ENCODE measurements around the gene ERC2.

ERC2 gene

GRCh38 chr3:55500555-55501330, 967.5 kb downstream of the ERC2 start:
- DNase-seq, result no peak

DNA sequence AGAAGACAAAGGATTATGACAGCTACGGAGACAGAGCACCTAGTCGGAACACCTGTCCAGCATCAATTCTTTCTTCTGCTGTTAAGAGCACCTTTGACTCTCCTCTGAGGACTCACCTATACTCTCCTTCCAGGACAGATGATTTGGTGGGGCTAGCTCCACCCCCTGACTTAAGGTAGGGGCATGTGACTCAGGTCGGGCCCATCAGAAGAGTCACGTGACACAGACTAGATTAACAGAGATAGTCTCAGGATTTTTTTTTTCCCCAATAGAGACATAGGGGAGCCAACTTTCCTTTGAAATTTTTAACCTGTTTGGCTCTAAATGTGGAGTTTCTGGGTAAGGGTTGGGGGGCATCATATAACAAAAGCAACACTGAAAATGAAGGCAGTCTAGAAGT, 969.7 kb downstream of the ERC2 start:
- DNase-seq, result no peak

DNA sequence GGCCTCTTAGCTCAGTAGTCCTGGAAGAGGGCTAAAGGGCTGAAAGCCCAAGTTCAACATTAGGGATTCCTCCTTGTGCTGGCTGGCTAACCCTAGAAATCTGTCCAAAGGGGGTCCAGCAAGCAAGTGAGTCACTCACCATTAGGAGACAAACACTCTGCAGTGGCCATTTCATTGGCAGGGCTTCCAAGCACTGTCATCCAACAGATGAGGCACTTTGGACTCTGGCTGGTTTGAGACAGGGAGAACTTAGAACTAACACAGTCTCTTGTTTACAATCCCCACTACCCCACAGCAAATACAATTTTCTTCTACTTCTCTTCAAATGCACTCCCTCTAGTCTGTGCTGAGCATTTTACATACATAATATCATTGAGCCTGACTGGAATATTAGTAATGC, 971.0 kb downstream of the ERC2 start:
- DNase-seq, result peak; percentile 14

DNA sequence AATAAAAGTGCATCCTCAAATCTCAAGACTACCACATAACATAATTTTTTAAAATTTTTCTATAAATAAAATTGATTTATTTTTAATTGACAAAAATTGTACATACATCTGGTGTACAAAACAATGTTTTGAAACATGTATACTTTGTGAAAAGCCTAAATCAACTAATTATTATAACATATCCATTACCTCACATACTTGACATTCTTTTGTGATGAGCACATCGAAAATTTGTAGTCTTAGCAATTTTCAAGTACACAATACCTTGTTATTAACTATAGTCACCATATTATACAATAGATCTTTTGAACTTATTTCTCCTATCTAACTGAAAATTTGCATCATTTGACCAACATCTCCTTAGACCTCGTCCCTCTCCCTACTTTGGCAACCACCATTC, 973.3 kb downstream of the ERC2 start:
- DNase-seq, result no peak

DNA sequence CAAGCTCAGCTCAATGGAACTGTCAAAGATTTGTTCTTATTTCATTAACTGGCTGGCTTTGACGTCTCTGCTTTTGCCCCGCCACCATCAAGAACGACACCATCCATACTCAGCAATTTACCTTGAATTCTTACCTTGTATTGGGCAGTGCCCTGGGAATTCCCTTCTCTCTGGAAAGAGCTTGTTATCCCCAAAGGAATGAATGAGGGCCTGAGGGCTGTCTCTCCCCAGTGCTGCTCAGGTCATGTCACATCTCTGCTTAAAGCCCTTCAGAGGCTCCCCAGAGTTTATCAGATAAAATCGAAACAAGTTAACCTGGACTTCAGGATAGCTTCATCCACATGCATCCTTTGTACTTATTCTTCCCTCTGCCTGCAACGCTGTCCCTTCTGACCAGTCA, 975.3 kb downstream of the ERC2 start:
- DNase-seq, result no peak

DNA sequence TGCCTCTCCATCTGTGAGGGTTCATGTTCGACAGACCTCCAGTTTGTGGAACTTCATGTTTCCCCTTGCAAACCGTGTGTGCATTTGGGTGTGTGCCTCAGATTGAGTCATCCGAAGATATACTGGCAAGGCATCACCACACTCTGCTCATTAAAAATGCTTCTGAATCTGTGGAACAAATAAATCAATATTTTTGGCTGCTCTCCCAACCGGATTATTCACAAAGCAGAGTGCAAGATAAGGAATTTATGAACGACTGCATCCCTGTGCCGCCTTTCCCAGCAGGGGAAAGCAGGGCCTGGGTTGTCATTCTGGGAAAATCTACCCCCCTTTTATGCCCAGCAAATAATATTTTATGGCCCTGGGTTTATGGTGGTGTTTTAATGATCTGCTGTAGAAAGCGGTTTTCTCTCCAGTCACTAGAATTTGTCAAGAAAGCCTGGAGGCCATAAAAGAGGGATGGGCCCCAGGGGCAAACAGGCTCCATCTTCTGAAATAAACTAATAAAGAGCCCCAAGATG, 976.9 kb downstream of the ERC2 start:
- DNase-seq, result peak; percentile 95

- no peak for DNase-seq
Measured at GRCh38 chr3:55490276-55490913, 977.9 kb downstream of the ERC2 start.

GRCh38 chr3:55489798-55490132, 978.5 kb downstream of the ERC2 start:
- DNase-seq, result no peak

DNA sequence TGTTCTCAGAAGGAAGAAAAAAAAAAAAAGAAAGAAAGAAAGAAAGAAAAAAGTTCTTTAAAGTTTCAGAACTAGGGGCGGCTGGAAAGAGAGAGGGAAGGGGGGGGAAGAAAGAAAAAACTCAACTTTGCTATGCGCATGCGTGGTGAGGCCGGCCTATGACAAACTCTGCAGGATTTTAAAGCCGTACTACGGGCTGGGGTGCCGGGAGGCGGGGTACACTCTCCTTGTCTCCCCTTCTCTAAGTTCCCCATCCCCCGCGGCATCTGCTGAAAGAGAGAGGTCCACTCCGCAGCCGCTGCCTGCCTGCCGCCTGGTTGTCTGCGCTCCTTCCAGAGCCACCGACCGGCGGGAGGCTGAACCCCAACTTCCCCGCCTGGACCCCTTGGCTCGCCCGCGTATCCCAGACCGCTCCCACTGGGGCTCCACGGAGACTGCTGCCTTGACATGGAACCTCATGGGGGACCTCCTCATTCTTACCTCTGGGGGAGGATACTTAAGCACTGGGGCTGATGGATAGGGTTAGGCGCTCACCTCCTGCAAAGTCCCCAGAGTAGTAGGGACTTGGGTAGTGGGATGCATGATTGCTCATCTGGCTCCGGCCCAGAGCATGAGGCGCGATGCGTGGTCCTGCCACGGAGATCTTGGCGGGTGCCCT, 979.7 kb downstream of the ERC2 start:
- no peak for DNase-seq

GRCh38 chr3:55487381-55488241, 980.7 kb downstream of the ERC2 start:
- DNase-seq, result no peak

GRCh38 chr3:55486857-55487380, 981.3 kb downstream of the ERC2 start, which contains the start of gene WNT5A:
WNT5A (minus strand) TSS chr3:55487306; CDS start chr3:55486985, 321 bp downstream.
- no peak for DNase-seq

DNA sequence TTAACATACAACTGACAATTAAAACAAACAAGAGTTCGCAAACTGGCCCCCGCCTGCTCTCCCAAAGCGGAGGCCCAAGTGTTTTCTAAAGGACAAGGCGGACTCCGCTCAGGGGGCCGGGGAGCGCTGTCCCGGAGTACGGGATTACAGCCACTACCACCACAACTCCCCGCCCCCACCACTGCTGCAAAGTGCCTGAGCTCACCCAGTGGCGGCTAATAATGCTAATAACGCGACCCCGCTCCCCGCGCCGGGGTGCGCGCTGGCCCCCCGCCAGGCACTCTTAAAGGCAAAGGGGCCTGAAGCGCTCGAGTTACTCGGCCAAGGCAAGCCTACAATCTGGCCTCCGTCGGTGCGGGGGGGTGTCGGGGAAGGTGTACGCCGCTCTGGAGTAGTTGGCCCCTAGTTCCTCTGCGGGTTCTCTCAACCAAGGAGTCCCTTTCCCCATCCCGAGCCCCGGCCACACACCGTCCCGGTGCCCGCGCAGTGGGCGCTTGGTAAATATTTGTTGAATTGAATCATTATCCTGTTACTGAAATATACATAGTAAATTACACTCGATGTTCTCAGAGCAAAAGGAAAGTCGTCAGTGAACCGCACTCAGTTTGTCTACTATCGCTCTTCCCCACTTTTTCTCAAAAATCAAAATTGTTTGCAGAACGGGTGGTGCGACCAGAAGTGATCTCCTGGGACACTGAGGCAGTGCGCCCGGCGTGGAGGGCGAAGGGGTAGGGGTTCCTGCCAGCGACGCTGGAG, 982.0 kb downstream of the ERC2 start:
- DNase-seq, result no peak

DNA sequence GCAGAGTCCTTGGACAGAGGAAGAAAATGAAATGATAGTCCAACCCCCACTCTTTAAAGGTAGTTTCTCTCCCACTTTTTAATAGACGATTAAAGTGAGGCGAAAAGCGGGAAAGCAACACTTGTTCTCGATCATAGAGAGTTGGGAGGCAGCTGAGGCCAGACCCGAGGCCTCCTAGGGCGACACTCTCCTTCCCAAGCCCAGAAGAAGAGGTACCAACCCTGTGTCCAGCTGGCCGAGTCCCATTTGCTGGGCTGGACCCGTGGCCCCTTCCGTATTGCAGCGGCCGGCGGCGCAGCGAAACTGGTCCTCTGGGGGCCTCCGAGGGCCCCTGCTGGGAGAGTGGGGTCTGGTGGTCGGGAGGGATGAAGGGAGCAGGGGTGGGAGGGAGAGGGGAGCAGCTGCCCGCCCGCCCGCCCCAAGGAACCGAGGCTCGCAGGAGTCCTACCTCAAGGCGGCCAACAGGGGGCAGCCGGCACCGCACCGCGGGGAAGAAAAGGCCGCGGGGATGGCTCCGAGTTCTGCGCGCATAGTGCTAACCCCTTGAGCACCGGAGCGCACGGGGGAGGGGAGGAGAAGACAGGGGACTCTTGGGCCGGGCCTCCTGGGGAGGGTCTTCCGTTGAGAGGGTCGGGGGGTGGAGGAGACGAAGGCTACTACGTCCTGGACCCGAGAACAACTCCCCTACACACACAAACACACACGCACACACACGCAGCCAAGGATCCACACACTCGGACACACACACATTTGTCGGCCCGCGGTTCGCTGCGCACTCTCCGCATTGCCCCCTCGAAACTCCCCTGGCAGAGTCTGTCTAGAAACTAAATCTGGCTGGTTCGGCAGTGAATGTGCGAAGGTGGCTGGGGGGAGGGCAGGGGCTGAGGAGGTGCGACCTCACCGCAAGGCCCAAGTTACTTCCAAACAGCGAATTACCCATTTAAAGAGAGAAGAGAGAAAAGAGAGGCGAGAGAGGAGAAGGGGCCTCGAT, 983.2 kb downstream of the ERC2 start:
- peak; percentile 13 for DNase-seq

DNA sequence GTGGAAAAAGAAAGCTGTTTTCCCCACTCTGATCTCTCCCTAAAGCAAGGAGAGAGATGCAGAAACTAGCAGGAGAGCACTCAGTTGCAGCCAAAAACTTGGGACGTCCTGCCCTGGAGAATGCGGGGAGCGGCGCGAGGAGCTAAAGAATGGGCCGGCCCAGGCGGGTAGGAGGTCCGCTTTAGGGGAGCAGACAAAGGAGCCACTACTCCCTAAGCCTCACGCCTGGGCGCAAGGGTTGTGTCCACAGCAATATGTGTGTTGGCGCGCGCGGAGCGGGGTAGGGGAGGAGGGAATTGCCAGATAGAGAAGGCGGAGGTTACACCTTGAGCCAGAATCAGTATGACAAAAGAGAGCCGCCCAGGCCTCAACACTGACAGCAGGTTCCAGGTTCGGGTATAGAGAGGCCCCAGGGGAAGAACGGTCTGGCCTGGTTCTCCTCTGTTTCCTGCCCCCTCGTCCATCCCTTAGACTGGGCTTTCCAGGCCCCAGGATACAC, 984.0 kb downstream of the ERC2 start:
- DNase-seq, result no peak

DNA sequence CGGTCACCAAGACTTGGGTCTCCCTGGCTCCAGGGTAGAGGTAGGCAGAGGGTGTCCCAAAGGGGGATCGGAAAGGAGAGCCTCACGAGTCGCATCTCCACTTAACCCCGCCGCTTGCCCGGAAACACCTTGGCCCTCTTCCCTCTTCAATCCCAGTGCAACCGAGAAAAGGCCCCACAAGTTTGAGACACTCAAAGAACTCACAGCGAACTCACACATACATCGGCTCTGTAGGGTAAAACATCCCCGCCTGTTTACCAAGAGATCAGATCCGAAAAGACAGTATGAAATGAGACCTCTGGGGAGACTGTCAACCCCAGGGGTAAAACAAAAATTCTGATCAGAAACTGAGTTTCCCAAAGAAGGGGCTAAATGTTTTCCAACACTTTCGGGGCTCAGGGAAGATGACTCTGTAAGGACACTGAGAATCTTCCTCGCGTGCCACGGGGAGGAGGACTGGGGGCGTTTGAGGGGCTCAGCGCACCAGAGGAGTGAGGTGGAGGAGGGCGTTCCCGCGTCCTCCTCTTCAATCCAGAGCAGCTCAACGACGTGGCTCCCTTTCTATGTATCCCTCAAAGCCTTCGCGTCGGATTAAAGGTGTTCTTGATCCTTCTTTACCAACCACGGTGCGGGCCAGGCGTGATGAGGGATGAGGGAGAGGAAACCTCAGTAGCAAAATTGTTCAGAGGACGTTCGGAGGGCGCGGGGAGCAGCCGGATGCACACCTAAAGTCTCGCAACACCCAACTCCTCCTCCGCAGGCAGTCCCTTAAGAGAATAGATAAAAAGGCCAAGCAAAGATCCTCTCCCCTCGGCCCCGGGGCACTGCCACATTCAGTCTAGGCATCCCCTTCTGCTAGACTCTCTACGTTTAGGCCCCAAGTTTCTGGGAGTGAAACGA, 984.8 kb downstream of the ERC2 start:
- no peak for DNase-seq

- no peak for DNase-seq
Measured at GRCh38 chr3:55482496-55483195, 985.6 kb downstream of the ERC2 start.

- no peak for DNase-seq
Measured at GRCh38 chr3:55481744-55482495, 986.3 kb downstream of the ERC2 start.

All from NCI-H446 treated with DMSO at 0.1 percent for 48 hours (cell line).